NK-92 (cell line): Measurements from ENCODE around the gene MS4A4A.

Experiments
- DNase-seq: peaks from one replicate; lab custom pipeline; 2025; ENCODE audit not compliant: unreplicated experiment; lab: John Stamatoyannopoulos, UW

Gene MS4A4A

GRCh38 chr11:60347084-60347797 is 66.8 kb downstream of the MS4A4A start:
- DNase-seq, result no peak

DNA sequence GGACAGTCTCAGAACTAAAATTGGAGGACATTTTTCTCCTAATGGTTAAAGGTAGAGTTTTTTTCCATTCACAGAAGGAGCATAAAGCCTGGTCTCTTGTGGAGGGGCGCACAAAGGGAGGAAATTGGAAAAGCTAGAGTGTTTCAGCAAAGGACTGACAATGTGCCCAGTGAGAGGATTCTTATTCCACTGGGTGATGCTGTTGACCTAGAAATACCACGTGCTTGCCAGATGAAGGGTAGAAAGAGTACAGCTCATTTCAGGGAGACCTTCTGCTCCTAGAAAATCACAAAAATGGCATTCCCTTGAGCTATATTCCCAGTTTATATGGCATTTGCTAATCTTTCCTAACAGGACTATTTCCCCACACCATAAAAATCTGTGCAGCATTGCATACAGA is 67.7 kb downstream of the MS4A4A start:
- DNase-seq, result no peak

DNA sequence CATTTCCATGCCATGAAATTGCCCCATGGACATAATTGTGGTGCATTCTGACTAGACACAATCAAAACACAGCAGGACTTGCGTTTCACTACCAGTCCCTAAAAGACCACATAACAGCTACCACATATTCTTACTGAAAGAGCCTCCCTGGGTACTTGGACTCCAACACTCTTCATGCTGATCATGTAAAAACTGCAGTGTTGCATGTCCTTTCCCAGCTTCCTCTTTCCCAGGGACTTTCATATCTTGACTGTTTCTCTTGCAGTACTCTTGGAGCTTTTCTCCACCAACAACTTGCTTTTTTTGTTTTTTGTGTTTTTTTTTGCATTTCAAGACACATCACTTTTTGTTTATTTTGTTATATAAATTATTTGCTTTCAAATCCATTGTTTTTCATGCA is 69.5 kb downstream of the MS4A4A start:
- no peak for DNase-seq

GRCh38 chr11:60357771-60358170 is 77.3 kb downstream of the MS4A4A start:
- DNase-seq, result no peak
